Psoas muscle (tissue), 8 donors: Measurements from ENCODE around the gene DNAAF1. TPM values are rescaled to one million over a fixed set of nuclear protein-coding genes. Genes with fewer than 3 reads are reported as not detected.
A peak's percentile ranks its signal among the peaks of the same experiment; 100 is the strongest.

Experiments
- ATAC-seq, 4 donors: fragments of 200-7000 bp; cut with Tn5 transposase; one replicate each; pipeline ENCODE4 v1.9.1; 2020; ENCODE audit warnings: moderate library complexity in 3 of 4, mild to moderate bottlenecking in 2 of 4
- DNase-seq, 2 donors: peaks; one replicate each; pipeline ENCODE4 v3.0.0-alpha.2; 2020
- H3K27ac ChIP-seq: fragments of 200-600 bp; one replicate; pipeline ENCODE4 v1.8.0; 2022
- H3K27me3 ChIP-seq, 3 donors: fragments of 200-600 bp in 1 of 3; one replicate each; pipeline versions ENCODE4 v1.6.1 to v1.8.0; 2013 to 2022; ENCODE audit warnings: low read length in 2 of 3, mild to moderate bottlenecking in 2 of 3, moderate library complexity in 1 of 3; ENCODE audit not compliant: insufficient read depth in 3 of 3
- H3K36me3 ChIP-seq, 2 donors: fragments of 200-600 bp in 1 of 2; one replicate each; pipeline versions ENCODE4 v1.6.1 to v1.8.0; 2013 to 2022; ENCODE audit warnings: low read depth in 1 of 2, mild to moderate bottlenecking in 1 of 2, moderate library complexity in 1 of 2; ENCODE audit not compliant: insufficient read depth in 1 of 2
- H3K4me1 ChIP-seq: fragments of 200-600 bp; one replicate; pipeline ENCODE4 v1.8.0; 2022
- H3K4me3 ChIP-seq: fragments of 200-600 bp; one replicate; pipeline ENCODE4 v1.8.0; 2022; ENCODE audit warnings: mild to moderate bottlenecking
- H3K9me3 ChIP-seq: fragments of 200-600 bp; one replicate; pipeline ENCODE4 v1.8.0; 2022
- WGBS, 3 donors: extraction: QIAGEN DNeasy Blood & Tissue Kit; methylation state at CpG; one replicate each; pipeline versions ENCODE4 v1.1.6 to v1.1.7; 2013; 5-methylcytosine and 5-hydroxymethylcytosine counted together
- intact Hi-C, 2 donors: fragments of 100-400 bp; cut with DNase I; formaldehyde crosslinking; loops; one replicate each; pipeline versions ENCODE4 v1.11.0 to v1.14.2; 2022
- polyA plus RNA-seq, 3 donors: library from polyadenylated mRNA; stranded (reverse); fragments of 200-250 nt; gene quantifications; one replicate each; pipeline ENCODE4 v1.2.3, GENCODE V29; 2013
- total RNA-seq, 4 donors: library from RNA; stranded (reverse); fragmentation: NEBNext Ultra II Directional in 2 of 4; extraction: Animal tissue kit (Norgen Biotek cat#: 25700) in 2 of 4; gene quantifications; one replicate each; pipeline versions ENCODE4 v1.2.1 to v1.2.4, GENCODE V29; 2021 to 2023
- TF ChIP-seq, protein P1 (sequence below): fragments of 200-600 bp; IDR thresholded peaks from one replicate; pipeline ENCODE4 v1.8.0; 2022; ENCODE audit warnings: antibody characterized with exemption
- donor health status: healthy with polysubstance abuse.
- donor health status: DM: no; HTN: no; CAD: no; lungs with moderate emphysema.
- donor health status: Bipolar disorder and iron deficiency.
- donor health status: healthy.
- donor health status: DM: yes; HTN: yes; CAD: no.
- donor health status: DM: no; HTN: no; CAD: no.
- donor health status: DM: no; HTN: no; CAD: no.
- donor health status: DM: yes; HTN: yes; CAD: no.

Gene DNAAF1
- total and polyA plus RNA-seq, 7 donors: 0.17 to 0.44 (median 0.17) TPM; not detected in 4

DNA sequence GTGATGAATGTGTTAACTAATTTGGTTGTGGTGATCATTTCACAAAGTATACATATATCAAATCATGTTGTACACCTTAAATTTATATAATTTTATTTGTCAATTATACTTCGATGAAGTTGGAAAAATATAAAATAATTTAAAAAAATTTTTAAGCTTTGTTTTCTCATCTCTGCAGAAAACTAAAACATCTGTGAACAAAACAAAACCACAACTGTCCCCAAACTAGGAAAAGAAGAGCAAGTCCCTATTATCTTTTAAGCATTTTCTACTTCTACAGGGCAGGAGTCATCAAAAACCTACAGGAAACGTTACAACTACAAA, 6.6 kb upstream of the DNAAF1 start:
- peak overlapping the region; percentile 87 for H3K27ac ChIP-seq
- ATAC-seq: no peak
- peak overlapping the region; percentile 61 for H3K4me3 ChIP-seq
- no peaks in the 10 kb centered on the region for H3K36me3 ChIP-seq
- no peaks in the 10 kb centered on the region for H3K9me3 ChIP-seq
- intact Hi-C loops: no loop called here
- H3K27me3 ChIP-seq: no peaks in the 10 kb centered on the region
- 43 to 49% (median 46%) methylated on average over 2 of the region's 2 CpGs for WGBS, 3 donors
- TF ChIP-seq, protein P1, sequence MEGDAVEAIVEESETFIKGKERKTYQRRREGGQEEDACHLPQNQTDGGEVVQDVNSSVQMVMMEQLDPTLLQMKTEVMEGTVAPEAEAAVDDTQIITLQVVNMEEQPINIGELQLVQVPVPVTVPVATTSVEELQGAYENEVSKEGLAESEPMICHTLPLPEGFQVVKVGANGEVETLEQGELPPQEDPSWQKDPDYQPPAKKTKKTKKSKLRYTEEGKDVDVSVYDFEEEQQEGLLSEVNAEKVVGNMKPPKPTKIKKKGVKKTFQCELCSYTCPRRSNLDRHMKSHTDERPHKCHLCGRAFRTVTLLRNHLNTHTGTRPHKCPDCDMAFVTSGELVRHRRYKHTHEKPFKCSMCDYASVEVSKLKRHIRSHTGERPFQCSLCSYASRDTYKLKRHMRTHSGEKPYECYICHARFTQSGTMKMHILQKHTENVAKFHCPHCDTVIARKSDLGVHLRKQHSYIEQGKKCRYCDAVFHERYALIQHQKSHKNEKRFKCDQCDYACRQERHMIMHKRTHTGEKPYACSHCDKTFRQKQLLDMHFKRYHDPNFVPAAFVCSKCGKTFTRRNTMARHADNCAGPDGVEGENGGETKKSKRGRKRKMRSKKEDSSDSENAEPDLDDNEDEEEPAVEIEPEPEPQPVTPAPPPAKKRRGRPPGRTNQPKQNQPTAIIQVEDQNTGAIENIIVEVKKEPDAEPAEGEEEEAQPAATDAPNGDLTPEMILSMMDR: no peak
- DNase-seq: no peak
- H3K4me1 ChIP-seq: peaks cover 30% of the 10 kb centered on the region

DNA sequence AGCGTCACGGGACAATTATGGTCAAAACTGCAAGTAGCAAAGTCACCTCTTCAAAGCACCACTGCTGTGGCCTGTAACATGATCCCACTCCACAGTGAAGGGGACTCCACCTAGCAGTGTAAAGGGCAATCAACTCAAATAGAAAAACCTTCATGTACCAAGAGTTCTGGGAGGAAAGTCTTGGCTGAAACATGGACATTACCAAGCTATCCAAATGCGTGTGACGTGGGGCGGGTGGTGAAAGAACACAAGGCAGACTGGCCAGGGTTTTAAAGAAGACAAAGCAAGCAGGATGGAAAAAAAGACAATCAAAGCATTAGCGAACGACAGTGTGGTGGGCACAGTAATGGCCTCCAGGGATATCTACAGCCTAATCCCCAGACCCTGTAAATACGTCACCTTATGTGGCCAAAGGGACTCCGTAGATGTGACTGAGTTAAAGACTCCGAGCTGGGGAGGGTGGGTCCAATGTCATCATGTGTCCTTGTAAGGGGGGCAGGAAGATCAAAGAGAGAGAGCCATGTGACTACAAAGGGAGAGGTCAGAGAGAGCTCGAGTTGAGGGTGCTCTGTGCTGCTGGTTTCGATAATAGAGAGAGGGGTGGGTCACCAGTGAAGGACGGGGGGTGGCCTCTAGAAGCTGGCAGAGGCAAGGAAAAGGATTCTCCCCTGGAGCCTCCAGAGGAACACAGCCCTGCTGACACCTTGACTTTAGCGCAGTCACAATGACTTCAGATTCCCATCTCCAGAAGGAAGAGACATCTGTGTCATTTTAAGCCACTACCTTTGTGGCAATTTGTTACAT, 6.1 kb upstream of the DNAAF1 start:
- WGBS, 3 donors: 31 to 51% (median 35%) methylated on average over 14 of the region's 14 CpGs
- TF ChIP-seq, protein P1: no peak
- intact Hi-C loops: no loop called here
- Histone ChIP-seq H3K4me3 (peak overlapping the region; percentile 61), H3K9me3 (no peaks in the 10 kb centered on the region), H3K27ac (peak overlapping the region; percentile 87), H3K27me3 (no peaks in the 10 kb centered on the region), H3K36me3 (no peaks in the 10 kb centered on the region), H3K4me1 (peaks cover 33% of the 10 kb centered on the region)
- DNase-seq (peak; percentile 42 to 71), ATAC-seq (peak; percentile 85 to 94 (median 92))

DNA sequence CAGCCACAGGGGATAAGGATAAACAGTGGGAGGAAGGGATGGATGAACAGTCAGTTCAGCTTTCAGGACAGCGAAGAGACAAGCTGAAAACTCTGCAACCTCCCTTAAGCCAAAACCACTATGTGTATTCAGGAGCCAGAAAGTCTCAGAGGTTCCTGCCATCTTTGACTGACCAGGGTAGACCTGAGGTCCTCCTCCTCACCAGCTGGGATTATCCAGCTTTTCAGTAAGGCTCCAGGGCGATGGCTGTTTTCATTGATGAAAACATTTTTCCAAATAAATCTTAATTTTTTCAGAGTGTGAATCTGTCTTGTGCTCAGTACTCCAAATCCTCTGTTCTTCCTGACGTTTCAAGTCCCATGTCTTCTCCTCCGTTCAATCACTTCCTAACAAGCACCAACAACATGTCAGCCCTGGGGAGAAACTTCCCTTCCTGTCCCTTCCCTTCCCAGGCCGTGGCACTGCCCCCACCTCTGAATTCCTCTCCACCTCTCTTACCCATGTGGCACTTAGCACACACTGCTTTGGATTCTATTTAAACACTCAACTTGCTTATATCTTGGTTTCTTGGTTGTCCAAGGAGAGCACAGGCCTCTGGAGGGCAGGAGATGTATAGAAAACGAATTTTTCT, 5.4 kb upstream of the DNAAF1 start:
- TF ChIP-seq, protein P1: no peak
- peak overlapping the region; percentile 87 for H3K27ac ChIP-seq
- intact Hi-C loops: loop anchor here in 1 of 2 donors (5.0 kb wide), 1 partner anchor 37 kb away; no protein-coding TSS in a partner anchor
- WGBS, 3 donors: 71 to 81% (median 76%) methylated on average over 6 of the region's 6 CpGs
- H3K27me3 ChIP-seq: no peaks in the 10 kb centered on the region
- DNase-seq (no peak), ATAC-seq (peak in 1 of 4 donors; percentile 9)
- H3K4me3 ChIP-seq: peak overlapping the region; percentile 61
- peaks cover 33% of the 10 kb centered on the region for H3K4me1 ChIP-seq
- no peaks in the 10 kb centered on the region for H3K36me3 ChIP-seq
- H3K9me3 ChIP-seq: no peaks in the 10 kb centered on the region

DNA sequence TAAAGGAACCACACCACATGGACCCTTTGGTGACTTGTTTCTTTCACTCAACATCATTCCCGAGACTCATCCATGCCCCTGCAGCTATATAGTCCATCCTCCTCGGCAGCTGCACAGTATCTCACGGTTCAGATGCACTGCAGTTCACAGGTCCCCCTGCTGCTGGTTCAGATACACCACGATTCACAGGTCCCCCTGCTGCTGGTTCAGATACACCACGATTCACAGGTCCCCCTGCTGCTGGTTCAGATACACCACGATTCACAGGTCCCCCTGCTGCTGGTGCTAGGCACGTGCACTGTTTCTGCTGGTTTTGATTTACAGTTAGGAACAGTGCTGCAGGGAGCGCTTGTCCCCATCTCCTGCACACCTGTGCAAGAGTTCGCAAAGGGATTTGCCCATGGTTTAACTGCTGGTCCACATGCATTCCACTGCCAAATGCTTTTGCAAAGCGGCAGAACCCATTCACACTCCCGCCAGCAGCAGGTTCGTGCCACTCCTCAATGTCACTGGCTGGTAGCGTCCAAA, 3.9 kb upstream of the DNAAF1 start:
- no peak overlapping the region for H3K4me3 ChIP-seq
- TF ChIP-seq, protein P1: no peak
- H3K27me3 ChIP-seq: no peaks in the 10 kb centered on the region
- DNase-seq: no peak
- 46 to 64% (median 57%) methylated on average over 13 of the region's 13 CpGs for WGBS, 3 donors
- intact Hi-C loops: loop anchor here in 1 of 2 donors (5.0 kb wide), 1 partner anchor 39 kb away; no protein-coding TSS in a partner anchor
- no peak for ATAC-seq
- no peaks in the 10 kb centered on the region for H3K9me3 ChIP-seq
- no peak overlapping the region for H3K27ac ChIP-seq
- H3K36me3 ChIP-seq: no peaks in the 10 kb centered on the region
- peaks cover 37% of the 10 kb centered on the region for H3K4me1 ChIP-seq
